IPS DF 6.9 (cell line): ENCODE measurements around the gene WWTR1.

Experiments used
- DNase-seq: peaks from one replicate; pipeline ENCODE4 v3.0.0-alpha.2; 2013; ENCODE audit warnings: low read depth, low spot score
- H3K27ac ChIP-seq: one replicate; pipeline ENCODE4 v1.5.1; 2013; ENCODE audit warnings: low read length, control low read depth
- H3K27me3 ChIP-seq: 2 replicates; pipeline ENCODE4 v1.6.1; 2013; ENCODE audit warnings: mild to moderate bottlenecking, low read length; ENCODE audit not compliant: control insufficient read depth, insufficient read depth
- H3K36me3 ChIP-seq: 2 replicates; pipeline ENCODE4 v1.6.1; 2013; ENCODE audit warnings: low read length; ENCODE audit not compliant: control insufficient read depth, insufficient read depth
- H3K4me1 ChIP-seq: 2 replicates; pipeline ENCODE4 v1.6.1; 2013; ENCODE audit warnings: low read length; ENCODE audit not compliant: control insufficient read depth, insufficient read depth
- H3K4me3 ChIP-seq: 2 replicates; pipeline ENCODE4 v1.5.1; 2013; ENCODE audit warnings: mild to moderate bottlenecking, low read length
- H3K9me3 ChIP-seq: 2 replicates; pipeline ENCODE4 v1.6.1; 2013; ENCODE audit warnings: low read length, inconsistent platforms; ENCODE audit not compliant: control insufficient read depth, insufficient read depth
- WGBS: extraction: QIAGEN DNeasy Blood & Tissue Kit; methylation state at CpG from one replicate; pipeline ENCODE4 v1.1.7; 2013; ENCODE audit warnings: mixed read lengths, missing lambda C conversion rate; ENCODE audit not compliant: insufficient read length, insufficient coverage; 5-methylcytosine and 5-hydroxymethylcytosine counted together

The WWTR1 gene

GRCh38 chr3:149552700-149553099 lies 105.1 kb downstream of the WWTR1 start:
- Histone ChIP-seq H3K4me3 (no peak overlapping the region), H3K27me3 (no peaks in the 10 kb centered on the region), H3K9me3 (no peaks in the 10 kb centered on the region), H3K4me1 (no peaks in the 10 kb centered on the region; the same call in none of the 2 replicates), H3K27ac (no peak overlapping the region), H3K36me3 (no peaks in the 10 kb centered on the region)
- no CpG with 5 or more reads among the region's 2 CpGs for WGBS
- no peak for DNase-seq

GRCh38 chr3:149551500-149551899 lies 106.3 kb downstream of the WWTR1 start:
- Histone ChIP-seq H3K36me3 (no peaks in the 10 kb centered on the region), H3K9me3 (no peaks in the 10 kb centered on the region), H3K27me3 (no peaks in the 10 kb centered on the region), H3K4me1 (no peaks in the 10 kb centered on the region; the same call in none of the 2 replicates), H3K27ac (no peak overlapping the region), H3K4me3 (no peak overlapping the region)
- no peak for DNase-seq

GRCh38 chr3:149548669-149549065 lies 109.2 kb downstream of the WWTR1 start:
- Histone ChIP-seq H3K4me1 (no peaks in the 10 kb centered on the region; the same call in 1 of the 2 replicates), H3K9me3 (no peaks in the 10 kb centered on the region), H3K36me3 (no peaks in the 10 kb centered on the region), H3K4me3 (no peak overlapping the region), H3K27ac (no peak overlapping the region), H3K27me3 (no peaks in the 10 kb centered on the region)
- no peak for DNase-seq
- WGBS: no CpG with 5 or more reads among the region's 4 CpGs

GRCh38 chr3:149547954-149548668 lies 109.7 kb downstream of the WWTR1 start:
- Histone ChIP-seq H3K36me3 (no peaks in the 10 kb centered on the region), H3K27ac (no peak overlapping the region), H3K27me3 (no peaks in the 10 kb centered on the region), H3K9me3 (no peaks in the 10 kb centered on the region), H3K4me3 (no peak overlapping the region), H3K4me1 (no peaks in the 10 kb centered on the region; the same call in 1 of the 2 replicates)
- no peak for DNase-seq
- no CpG with 5 or more reads among the region's 13 CpGs for WGBS

GRCh38 chr3:149547413-149547812 lies 110.4 kb downstream of the WWTR1 start:
- no peak overlapping the region for H3K27ac ChIP-seq
- no peaks in the 10 kb centered on the region; the same call in 1 of the 2 replicates for H3K4me1 ChIP-seq
- H3K4me3 ChIP-seq: no peak overlapping the region

GRCh38 chr3:149545049-149545448 lies 112.8 kb downstream of the WWTR1 start:
- H3K27ac ChIP-seq: no peak overlapping the region
- no peaks in the 10 kb centered on the region for H3K27me3 ChIP-seq
- no CpG with 5 or more reads among the region's 2 CpGs for WGBS
- no peaks in the 10 kb centered on the region for H3K9me3 ChIP-seq
- no peak for DNase-seq
- peaks cover 3% of the 10 kb centered on the region; the same call in 1 of the 2 replicates for H3K36me3 ChIP-seq
- no peaks in the 10 kb centered on the region; the same call in 1 of the 2 replicates for H3K4me1 ChIP-seq
- no peak overlapping the region for H3K4me3 ChIP-seq

More at GRCh38 chr3:149547413-149547812, 110.4 kb downstream of the WWTR1 start:
- Histone ChIP-seq H3K27me3 (no peaks in the 10 kb centered on the region), H3K36me3 (no peaks in the 10 kb centered on the region), H3K9me3 (no peaks in the 10 kb centered on the region)
- WGBS: no CpG with 5 or more reads among the region's 9 CpGs
- no peak for DNase-seq

- no peaks in the 10 kb centered on the region for H3K4me1 ChIP-seq
- H3K4me3 ChIP-seq: no peak overlapping the region
- DNase-seq: no peak
- H3K27ac ChIP-seq: no peak overlapping the region
- no CpG with 5 or more reads among the region's 9 CpGs for WGBS
- H3K27me3 ChIP-seq: no peaks in the 10 kb centered on the region
- H3K36me3 ChIP-seq: peaks cover 3% of the 10 kb centered on the region; the same call in 1 of the 2 replicates
- H3K9me3 ChIP-seq: no peaks in the 10 kb centered on the region
Observed at GRCh38 chr3:149542375-149543312, 115.2 kb downstream of the WWTR1 start.

- Histone ChIP-seq H3K4me1 (no peaks in the 10 kb centered on the region), H3K9me3 (no peaks in the 10 kb centered on the region; the same call in 1 of the 2 replicates), H3K27me3 (no peaks in the 10 kb centered on the region), H3K27ac (no peak overlapping the region), H3K4me3 (no peak overlapping the region), H3K36me3 (peaks cover 3% of the 10 kb centered on the region; the same call in 1 of the 2 replicates)
- DNase-seq: no peak
- WGBS: no CpG with 5 or more reads among the region's 3 CpGs
Observed at GRCh38 chr3:149541091-149541491, 116.7 kb downstream of the WWTR1 start.

- WGBS: no CpG with 5 or more reads among the region's 1 CpG
- no peak overlapping the region for H3K4me3 ChIP-seq
- peaks cover 3% of the 10 kb centered on the region; the same call in 1 of the 2 replicates for H3K36me3 ChIP-seq
- H3K4me1 ChIP-seq: no peaks in the 10 kb centered on the region
- H3K9me3 ChIP-seq: no peaks in the 10 kb centered on the region; the same call in 1 of the 2 replicates
- H3K27ac ChIP-seq: no peak overlapping the region
- H3K27me3 ChIP-seq: no peaks in the 10 kb centered on the region
- no peak for DNase-seq
Observed at GRCh38 chr3:149538371-149538770, 119.5 kb downstream of the WWTR1 start.

GRCh38 chr3:149536429-149536828 lies 121.4 kb downstream of the WWTR1 start:
- no peaks in the 10 kb centered on the region; the same call in 1 of the 2 replicates for H3K9me3 ChIP-seq
- no CpG with 5 or more reads among the region's 11 CpGs for WGBS
- no peaks in the 10 kb centered on the region for H3K36me3 ChIP-seq
- H3K27me3 ChIP-seq: no peaks in the 10 kb centered on the region
- DNase-seq: peak; percentile 18
- H3K4me1 ChIP-seq: no peaks in the 10 kb centered on the region
- no peak overlapping the region for H3K27ac ChIP-seq
- no peak overlapping the region for H3K4me3 ChIP-seq
